Activated naive CD4-positive, alpha-beta T cell treated with anti-CD3 and anti-CD28 coated beads, Interleukin-2, amount 10 ng/mL, durations not matched to agents 5 hours and 36 hours (primary cell): ENCODE data around the gene USP21. TPM values are rescaled to one million over a fixed set of nuclear protein-coding genes. Genes with fewer than 3 reads are reported as not detected.

Experiments used
- total RNA-seq, 2 experiments: library from RNA; stranded (reverse); gene quantifications; one replicate each; pipeline ENCODE4 v1.2.3, GENCODE V29; 2021

Gene USP21, protein sequence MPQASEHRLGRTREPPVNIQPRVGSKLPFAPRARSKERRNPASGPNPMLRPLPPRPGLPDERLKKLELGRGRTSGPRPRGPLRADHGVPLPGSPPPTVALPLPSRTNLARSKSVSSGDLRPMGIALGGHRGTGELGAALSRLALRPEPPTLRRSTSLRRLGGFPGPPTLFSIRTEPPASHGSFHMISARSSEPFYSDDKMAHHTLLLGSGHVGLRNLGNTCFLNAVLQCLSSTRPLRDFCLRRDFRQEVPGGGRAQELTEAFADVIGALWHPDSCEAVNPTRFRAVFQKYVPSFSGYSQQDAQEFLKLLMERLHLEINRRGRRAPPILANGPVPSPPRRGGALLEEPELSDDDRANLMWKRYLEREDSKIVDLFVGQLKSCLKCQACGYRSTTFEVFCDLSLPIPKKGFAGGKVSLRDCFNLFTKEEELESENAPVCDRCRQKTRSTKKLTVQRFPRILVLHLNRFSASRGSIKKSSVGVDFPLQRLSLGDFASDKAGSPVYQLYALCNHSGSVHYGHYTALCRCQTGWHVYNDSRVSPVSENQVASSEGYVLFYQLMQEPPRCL
- total RNA-seq, result 10 to 100 TPM; 31.2 to 35.6 TPM

DNA sequence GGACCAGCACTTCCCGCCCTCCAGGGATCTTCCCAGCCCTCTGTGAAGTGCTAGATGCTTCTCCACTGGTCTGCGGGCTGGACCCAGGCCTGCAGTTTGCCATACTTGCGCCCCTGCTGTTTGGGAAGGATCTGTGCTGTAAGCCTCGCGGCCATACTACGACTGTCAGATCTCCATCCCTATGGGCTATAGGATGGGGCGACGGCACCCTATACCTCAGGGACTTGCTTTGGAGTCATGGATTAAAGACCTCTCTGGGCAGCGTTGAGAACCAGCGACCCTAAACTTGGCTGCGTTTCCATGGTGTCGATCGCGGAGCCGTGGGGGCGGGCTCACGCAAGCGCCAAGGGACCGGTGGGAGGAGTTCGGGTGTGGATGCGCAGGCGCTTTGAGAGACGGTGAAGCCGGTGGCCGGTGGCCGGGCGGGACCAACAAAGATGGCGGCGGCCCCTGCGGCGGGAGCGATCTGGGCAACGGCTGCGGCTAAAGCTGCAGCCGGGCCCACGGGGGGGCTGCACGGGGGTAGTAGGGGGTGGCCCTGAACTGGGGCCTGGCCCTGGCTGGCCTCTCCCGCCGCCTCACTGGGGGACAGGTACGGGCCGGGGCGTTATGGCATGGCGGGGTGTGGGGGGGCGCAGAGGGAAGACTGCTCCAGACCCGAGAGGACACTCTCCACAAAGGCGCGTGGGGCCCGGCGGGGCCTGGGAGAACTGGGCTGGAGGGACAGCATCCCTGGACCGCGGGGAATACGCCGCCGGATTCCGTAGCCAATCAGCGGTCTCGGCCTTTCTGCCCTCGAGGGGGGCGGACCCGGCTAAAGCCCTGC is at the start of gene USP21:
Gene USP21 (plus strand): TSS at position 414 of the 826 bp plus-strand sequence. CDS start 1,141 bp downstream, outside the sequence.

DNA sequence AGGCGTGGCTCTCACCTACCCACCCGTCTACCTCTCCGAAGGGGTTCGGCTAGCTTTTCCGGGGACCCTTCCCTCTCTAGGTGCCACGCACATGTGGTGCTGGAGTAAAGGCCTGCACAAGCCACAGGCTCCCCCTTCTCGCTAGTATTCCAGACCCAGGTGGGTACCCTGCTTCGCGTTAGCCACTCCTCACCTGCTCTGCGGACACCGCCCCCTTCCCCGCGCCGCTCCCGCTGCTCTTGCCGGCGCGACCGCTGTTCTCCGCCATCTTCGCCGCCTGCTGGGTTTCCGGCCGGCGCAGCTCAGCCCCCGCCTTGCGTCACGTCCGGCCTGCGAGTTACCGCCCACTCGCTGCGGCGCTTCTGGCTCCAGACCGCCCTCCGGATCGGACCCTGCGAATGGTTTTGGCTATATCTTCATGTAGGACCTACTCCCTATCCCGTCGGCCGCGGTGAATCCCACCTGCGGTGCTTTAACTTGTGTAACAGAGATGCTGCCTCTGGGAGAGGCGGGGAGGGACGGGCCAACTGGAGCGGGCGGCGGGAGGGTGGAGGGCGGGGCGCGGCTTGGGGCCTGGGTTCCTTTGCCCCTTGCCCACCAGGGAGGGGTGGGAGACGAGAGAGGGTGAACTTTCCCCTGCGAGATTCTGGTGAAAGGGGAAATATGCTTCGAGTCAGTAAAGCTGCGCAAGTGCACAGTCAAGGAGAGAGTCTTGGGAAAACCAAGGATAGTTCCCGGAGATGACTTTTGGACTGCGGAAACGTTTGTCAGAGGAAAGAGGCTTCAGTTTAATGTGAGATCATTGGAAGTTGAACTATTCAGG is 41.3 kb upstream of the USP21 start, which contains the start of the genes NIT1 and PFDN2:
Gene NIT1 (plus strand): TSS at position 347 of the 823 bp plus-strand sequence. CDS start 72 bp downstream, at position 419.
Gene PFDN2 (minus strand): TSS at position 279 of the 823 bp plus-strand sequence. CDS start 11 bp downstream, at position 268.

DNA sequence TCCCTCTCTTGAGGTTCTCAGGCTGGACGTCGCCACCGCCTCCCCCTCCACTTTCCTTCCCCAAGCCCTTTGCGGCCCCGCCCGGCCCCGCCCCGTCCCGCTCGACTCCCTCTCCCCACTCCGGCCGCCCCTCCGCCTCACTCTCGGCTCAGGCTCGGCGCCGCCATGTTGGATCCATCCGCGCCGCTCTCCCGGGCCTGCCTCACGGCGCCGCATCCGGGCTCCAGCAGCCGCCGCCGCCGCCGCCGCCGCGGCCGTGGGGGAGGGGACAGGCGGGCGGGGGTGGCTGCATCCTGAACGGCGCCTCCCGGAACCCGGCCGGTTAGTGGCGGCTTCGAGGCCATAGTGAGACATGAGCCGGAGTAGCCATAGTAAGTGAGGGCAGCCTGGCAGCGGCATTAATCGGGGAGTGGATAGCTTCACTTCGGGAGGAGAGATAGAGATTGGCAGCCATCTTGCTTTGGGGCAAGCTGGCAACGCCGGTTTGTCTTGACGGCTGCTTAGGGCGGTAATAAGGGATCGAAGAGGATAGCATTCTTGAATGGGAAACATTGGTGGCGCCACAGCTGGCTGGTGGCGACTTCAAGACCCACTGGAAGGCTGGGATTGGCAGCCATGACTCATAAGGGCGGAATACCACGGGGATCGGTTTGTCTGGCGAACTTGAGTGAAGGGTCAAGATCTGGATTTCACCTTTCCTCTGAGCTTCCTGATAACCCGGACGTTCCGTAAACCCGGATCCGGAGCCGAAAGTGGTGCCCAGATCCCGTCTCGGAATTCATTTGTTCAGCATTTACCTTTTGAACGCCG is 26.7 kb upstream of the USP21 start, which contains the start of gene DEDD:
Gene DEDD (minus strand): TSS at position 258 of the 810 bp plus-strand sequence. CDS start 8,205 bp downstream, outside the sequence.

DNA sequence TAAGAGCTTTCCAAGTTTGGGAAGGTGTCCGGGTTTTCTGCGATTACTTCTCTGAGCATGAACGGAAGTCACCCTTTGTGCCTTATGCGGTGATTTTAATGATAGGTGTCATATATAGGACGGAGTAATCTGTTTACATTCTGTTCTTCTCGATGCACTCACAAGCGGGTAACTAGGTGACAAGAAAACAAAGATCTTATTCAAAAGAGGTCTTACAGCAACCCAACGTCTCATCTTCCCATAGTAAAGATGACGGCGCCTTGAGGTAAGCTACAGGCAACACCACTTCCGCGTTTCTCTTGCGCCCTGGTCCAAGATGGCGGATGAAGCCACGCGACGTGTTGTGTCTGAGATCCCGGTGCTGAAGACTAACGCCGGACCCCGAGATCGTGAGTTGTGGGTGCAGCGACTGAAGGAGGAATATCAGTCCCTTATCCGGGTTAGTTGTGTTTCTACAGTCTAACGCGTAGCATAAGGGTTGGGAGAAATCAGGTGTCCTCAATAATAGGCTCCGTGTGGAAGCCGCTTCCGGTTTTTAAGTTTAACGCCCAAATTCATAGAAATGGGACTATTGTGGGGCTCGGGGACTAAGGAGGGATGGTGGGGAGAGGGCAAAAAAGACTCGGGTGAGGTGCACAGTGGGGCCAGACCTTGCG is 5.5 kb upstream of the USP21 start, which contains the start of gene UFC1:
Gene UFC1 (plus strand): TSS at position 297 of the 656 bp plus-strand sequence. CDS start 20 bp downstream, at position 317.

DNA sequence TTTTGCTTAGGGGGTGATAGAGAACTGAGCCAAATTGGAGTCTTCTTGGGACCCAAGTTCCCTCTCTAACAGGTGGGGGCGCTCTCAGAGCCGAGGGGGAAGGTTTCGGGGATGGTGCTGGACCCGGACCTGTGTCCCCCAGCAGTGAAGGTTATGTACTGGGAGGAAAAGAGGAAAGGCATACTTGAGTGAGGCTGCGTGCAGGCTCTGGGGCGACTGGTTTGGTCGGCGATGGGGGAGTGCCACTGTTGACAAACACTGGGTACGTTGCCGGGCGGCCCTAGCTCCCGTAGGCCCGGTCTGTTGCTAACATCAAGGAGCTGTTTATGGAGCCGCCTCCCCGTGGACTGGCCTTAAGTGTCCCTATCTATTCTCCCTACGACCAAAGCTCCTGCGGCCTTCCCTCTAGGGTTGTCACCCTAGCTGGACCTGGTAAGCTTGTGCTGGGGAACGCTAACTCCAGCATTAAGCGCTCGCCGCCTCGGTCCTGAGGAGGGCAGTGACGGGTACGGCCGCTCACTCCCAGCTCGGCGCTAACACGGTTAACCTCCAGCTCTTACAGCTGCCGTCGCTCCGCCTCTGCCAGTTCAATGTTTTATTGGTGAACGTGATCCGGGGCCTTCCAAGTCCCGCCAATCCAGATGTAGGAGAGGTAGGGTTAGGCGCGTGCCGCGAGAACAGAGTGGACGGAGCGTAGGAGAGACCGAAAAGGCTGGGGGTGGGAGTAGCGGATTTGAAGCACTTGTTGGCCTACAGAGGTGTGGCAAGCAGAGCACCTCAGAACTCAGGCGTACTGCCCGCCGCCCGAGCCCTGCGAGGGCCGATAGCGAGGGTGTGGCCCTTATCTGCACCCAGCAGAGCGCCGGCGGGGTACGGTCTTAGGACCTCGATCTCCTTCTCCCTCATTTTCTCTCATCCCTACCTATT is 6.7 kb downstream of the USP21 start, which contains the start of gene PPOX:
Gene PPOX (plus strand): TSS at position 685 of the 927 bp plus-strand sequence. CDS start 422 bp downstream, outside the sequence.

DNA sequence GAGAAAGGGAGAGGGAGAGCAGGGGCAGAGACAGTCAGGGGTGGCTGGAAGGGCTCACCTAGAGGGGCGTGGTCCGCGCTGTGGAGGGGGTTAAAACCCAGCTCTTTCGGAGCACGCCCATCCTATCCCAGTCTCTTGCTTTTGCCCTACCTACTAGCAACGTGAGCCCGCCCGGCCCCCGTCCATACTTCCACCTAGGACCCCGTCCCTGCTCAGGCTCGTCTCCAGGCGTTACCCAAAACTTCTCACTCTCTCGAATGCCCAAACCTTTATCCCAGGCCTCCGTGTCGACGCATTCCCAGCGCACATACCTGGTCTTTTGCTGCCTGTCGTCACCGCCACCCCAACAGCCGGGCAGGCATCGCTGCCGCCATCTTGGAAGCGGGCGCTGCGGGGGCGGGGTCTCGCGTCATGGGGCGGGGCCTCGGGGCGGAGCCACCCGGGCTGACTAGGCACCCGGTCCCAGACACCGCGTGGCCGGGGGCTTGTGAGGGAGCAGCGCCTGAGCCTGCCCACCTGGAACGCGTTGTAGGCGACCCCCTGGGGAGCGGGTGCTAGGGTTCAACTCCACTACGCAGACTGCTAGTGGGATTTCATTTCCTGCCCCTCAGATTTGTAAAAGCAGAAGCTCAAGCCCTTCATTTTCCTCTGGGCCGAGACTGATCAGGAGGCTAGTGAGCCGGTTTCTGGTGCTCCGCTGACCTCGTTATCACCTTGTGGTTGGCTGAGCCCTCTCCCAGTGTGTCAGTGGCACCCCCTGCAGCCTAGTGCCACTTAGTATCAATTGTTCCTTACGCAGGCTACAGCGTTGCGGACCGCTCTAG is 18.0 kb downstream of the USP21 start, which contains the start of gene B4GALT3:
Gene B4GALT3 (minus strand): TSS at position 396 of the 824 bp plus-strand sequence. CDS start 1,447 bp downstream, outside the sequence.

DNA sequence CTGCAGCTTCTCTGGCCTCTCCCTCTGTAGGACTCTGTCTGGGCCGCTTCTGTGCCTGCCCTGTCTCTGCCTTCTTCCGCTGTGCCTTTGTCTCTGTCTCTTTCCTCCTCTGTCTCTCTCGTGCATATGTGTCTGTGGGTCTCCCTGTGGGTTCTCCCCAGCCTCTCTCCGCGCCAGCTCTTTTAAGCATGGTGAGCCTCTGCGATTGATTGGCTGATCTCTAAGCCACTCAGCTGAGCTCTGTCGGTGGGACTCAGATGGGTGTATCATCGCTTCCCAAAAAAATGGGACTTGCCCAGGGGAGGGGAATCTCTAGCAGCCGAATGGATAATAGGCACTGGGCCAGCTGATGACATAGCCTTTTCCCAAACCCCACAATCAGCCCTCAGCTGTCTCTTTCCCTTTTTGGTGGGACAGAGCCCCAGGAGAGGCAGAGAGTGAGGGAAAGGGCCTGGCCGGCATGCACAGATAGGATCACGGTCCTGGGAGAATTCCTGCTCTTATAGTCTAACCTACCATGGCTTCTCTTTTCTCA is 39.7 kb downstream of the USP21 start, which contains the start of gene ADAMTS4:
Gene ADAMTS4 (minus strand): TSS at position 158 of the 535 bp plus-strand sequence. CDS start 427 bp downstream, outside the sequence.

DNA sequence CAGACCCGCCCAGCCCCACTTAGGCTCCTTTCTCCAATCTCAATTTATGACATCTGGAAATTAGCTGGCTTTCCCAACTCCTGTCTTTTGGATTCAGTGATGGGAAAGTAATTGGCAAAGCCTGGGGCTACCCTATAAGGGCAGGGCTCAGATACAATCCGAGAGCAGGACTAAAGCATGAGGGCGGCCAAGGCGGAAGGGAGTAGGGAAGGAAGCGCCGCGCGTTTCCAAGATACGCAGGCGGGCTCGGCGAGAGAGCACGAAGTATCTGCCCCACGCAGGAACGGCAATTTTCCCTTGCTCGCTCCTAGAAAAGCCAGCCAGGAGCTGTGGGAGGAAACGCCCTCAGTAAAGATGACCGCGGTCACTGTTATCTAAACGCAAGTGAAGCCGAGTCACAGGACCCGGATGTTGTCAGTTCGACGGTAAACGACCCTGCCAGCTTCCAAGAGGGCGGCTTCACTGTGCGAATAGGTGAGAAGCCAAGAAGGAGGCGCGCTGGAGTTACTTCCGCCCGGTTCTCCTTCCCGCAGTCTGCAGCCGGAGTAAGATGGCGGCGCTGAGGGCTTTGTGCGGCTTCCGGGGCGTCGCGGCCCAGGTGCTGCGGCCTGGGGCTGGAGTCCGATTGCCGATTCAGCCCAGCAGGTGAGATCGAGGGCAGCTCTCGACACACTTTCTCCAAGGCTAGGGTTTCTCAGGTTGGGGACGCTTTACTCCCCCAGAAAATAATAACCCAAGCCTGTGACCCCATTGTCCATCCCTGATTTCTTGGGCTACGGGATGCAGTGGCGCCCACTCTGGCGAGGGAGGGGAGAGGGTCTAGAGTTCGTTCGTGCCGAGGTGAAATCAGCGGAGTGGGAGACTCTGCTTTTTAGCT is 42.8 kb downstream of the USP21 start, which contains the start of gene NDUFS2:
Gene NDUFS2 (plus strand): TSS at position 532 of the 877 bp plus-strand sequence. CDS start 19 bp downstream, at position 551.

DNA sequence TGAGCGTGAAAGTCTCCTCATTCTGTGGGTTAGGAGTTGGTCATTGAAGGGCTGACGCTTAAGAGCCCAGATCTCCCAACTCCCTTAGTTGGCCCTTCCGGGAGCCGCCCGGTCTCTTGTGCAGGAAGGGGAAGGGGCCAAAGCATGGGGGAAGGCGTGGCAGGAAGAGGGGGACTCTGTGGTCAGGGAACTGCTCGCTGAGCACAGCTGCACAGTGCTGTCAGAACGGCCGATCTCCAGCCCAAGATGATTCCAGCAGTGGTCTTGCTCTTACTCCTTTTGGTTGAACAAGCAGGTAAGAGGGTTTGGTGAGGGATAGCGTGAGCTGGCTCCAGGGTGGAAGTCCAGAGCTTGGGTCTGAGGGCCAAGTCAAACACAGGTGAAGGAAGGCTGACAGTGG is 55.8 kb downstream of the USP21 start, which contains the start of gene FCER1G:
Gene FCER1G (plus strand): TSS at position 220 of the 400 bp plus-strand sequence. CDS start 27 bp downstream, at position 247.

Other genes starting within 250 kb of the USP21 start
- gene ITLN2, start 204.7 kb upstream of the USP21 start, total RNA-seq, result not detected
- 10 to 100 TPM; 16.2 to 20.7 TPM for gene F11R, start 138.3 kb upstream of the USP21 start, total RNA-seq
- 10 to 100 TPM; 60.7 to 63.0 TPM for gene TSTD1, start 120.5 kb upstream of the USP21 start, total RNA-seq
- gene USF1, start 113.5 kb upstream of the USP21 start, total RNA-seq, result 10 to 100 TPM; 62.5 to 63.9 TPM
- gene ARHGAP30, start 89.6 kb upstream of the USP21 start, total RNA-seq, result 100 to 1,000 TPM; 304 to 324 TPM
- not detected for gene NECTIN4, start 69.9 kb upstream of the USP21 start, total RNA-seq
- under 1 TPM; 0.58 to 0.63 TPM for gene KLHDC9, start 61.1 kb upstream of the USP21 start, total RNA-seq
- 10 to 100 TPM; 47.2 to 48.3 TPM for gene PFDN2, start 41.5 kb upstream of the USP21 start, total RNA-seq
- gene NIT1, start 41.4 kb upstream of the USP21 start, total RNA-seq, result 10 to 100 TPM; 38.3 to 39.0 TPM
- gene DEDD, start 26.8 kb upstream of the USP21 start, total RNA-seq, result 10 to 100 TPM; 30.2 to 35.5 TPM
- gene UFC1, start 5.5 kb upstream of the USP21 start, total RNA-seq, result 100 to 1,000 TPM; 123 to 125 TPM
- 10 to 100 TPM; 35.8 to 39.2 TPM for gene PPOX, start 6.9 kb downstream of the USP21 start, total RNA-seq
- gene B4GALT3, start 18.0 kb downstream of the USP21 start, total RNA-seq, result 10 to 100 TPM; 43.6 to 52.2 TPM
- gene ADAMTS4, start 39.6 kb downstream of the USP21 start, total RNA-seq, result 1 to 10 TPM; 1.8 to 1.9 TPM
- gene NDUFS2, start 42.9 kb downstream of the USP21 start, total RNA-seq, result 10 to 100 TPM; 82.5 to 90.4 TPM
- gene FCER1G, start 55.8 kb downstream of the USP21 start, total RNA-seq, result 1 to 10 TPM; 2.7 to 2.9 TPM
- not detected for gene APOA2, start 64.1 kb downstream of the USP21 start, total RNA-seq
- gene TOMM40L, start 66.6 kb downstream of the USP21 start, total RNA-seq, result 10 to 100 TPM; 19.6 to 20.4 TPM
- gene NR1I3, start 78.7 kb downstream of the USP21 start, total RNA-seq, result not detected
- under 1 TPM; 0.26 to 0.71 TPM for gene PCP4L1, start 99.2 kb downstream of the USP21 start, total RNA-seq
- gene MPZ, start 150.5 kb downstream of the USP21 start, total RNA-seq, result 1 to 10 TPM; 4.8 to 6.1 TPM
- 100 to 1,000 TPM; 148 to 153 TPM for gene SDHC, start 154.9 kb downstream of the USP21 start, total RNA-seq
- gene CFAP126, start 208.4 kb downstream of the USP21 start, total RNA-seq, result not detected